Adrenal gland (tissue), 12 donors: ENCODE measurements around the gene TMEM231. TPM values are rescaled to one million over a fixed set of nuclear protein-coding genes. Genes with fewer than 3 reads are reported as not detected.
A peak's percentile ranks its signal among the peaks of the same experiment; 100 is the strongest.

ENCODE experiments used
- DNase-seq, 7 donors: peaks; one replicate each; pipeline ENCODE4 v3.0.0-alpha.2; 2019 to 2020
- H3K27ac ChIP-seq, 5 donors: fragments of 200-600 bp; sonication (generic) in 4 of 5; 1 replicate in 3 of 5; 2 replicates in 2 of 5; pipeline versions ENCODE4 v1.5.1 to v1.8.0; 2016 to 2020; ENCODE audit warnings: mild to moderate bottlenecking in 1 of 5
- H3K27me3 ChIP-seq: fragments of 200-600 bp; 2 replicates; pipeline ENCODE4 v1.8.0; 2021
- H3K36me3 ChIP-seq, 2 donors: fragments of 200-600 bp; replicated peaks in 1 of 2; 1 replicate in 1 of 2; 2 replicates in 1 of 2; pipeline versions ENCODE4 v1.5.1 to v1.8.0; 2018 to 2022
- H3K4me1 ChIP-seq, 2 donors: fragments of 200-600 bp; replicated peaks in 1 of 2; 1 replicate in 1 of 2; 2 replicates in 1 of 2; pipeline versions ENCODE4 v1.5.1 to v1.8.0; 2018 to 2021
- H3K4me3 ChIP-seq, 4 donors: fragments of 200-600 bp; sonication (generic) in 3 of 4; one replicate each; pipeline ENCODE4 v1.5.1; 2016 to 2018
- H3K9me3 ChIP-seq, 3 donors: fragments of 200-600 bp; sonication (generic) in 1 of 3; replicated peaks in 1 of 3; 1 replicate in 2 of 3; 2 replicates in 1 of 3; pipeline versions ENCODE4 v1.5.1 to v1.8.0; 2016 to 2021
- POLR2A ChIP-seq, 2 donors: fragments of 450-650 bp; IDR thresholded peaks; one replicate each; pipeline ENCODE4 v1.6.1; 2017; ENCODE audit warnings: antibody characterized with exemption in 2 of 2, mild to moderate bottlenecking in 2 of 2, moderate library complexity in 1 of 2
- WGBS, 4 donors: extraction: QIAGEN DNeasy Blood & Tissue Kit in 2 of 4; methylation state at CpG; one replicate each; pipeline versions ENCODE4 v1.1.5 to v1.1.7; 2013 to 2017; 5-methylcytosine and 5-hydroxymethylcytosine counted together
- intact Hi-C, 2 donors: fragments of 100-400 bp; cut with DNase I; formaldehyde crosslinking; loops; one replicate each; pipeline versions ENCODE4 v1.14.1 to v1.15.0; 2022 to 2023
- polyA plus RNA-seq, 3 donors: library from polyadenylated mRNA; stranded (reverse); fragments of 200-250 nt in 2 of 3; fragments of 350-450 nt in 1 of 3; fragmentation: Illumina TruSeq in 1 of 3; extraction: RNeasy Lipid Tissue Mini Kit (QIAGEN cat#74804) in 1 of 3; gene quantifications; one replicate each; pipeline ENCODE4 v1.2.3, GENCODE V29; 2013 to 2014
- total RNA-seq, 9 donors: library from RNA; depleted of rRNA in 4 of 9; stranded (reverse); fragments of >200 nt in 4 of 9; fragments of 120-200 nt in 1 of 9; fragmentation: NEBNext Ultra II Directional in 1 of 9; extraction: Animal tissue kit (Norgen Biotek cat#: 25700) in 1 of 9; gene quantifications; one replicate each; pipeline versions ENCODE4 v1.1.0 to v1.2.4, GENCODE V29; 2013 to 2023
- TF ChIP-seq, protein P1 (sequence below), 6 experiments: fragments of 450-650 bp in 4 of 6; fragments of 200-600 bp in 2 of 6; sonication (generic) in 1 of 6; IDR thresholded peaks; 1 replicate in 5 of 6; 2 replicates in 1 of 6; pipeline versions ENCODE4 v1.5.1 to v1.8.0; 2016 to 2021; ENCODE audit warnings: antibody characterized with exemption in 6 of 6, mild to moderate bottlenecking in 2 of 6, moderate library complexity in 1 of 6
- donor health status: healthy with polysubstance abuse.
- donor health status: Bipolar disorder and iron deficiency.
- donor health status: DM: yes; HTN: yes; CAD: no.
- donor health status: DM: no; HTN: no; CAD: no.
- donor health status: DM: no; HTN: no; CAD: no.
- donor health status: DM: yes; HTN: yes; CAD: no.

Gene TMEM231
- total and polyA plus RNA-seq, 12 donors = 2.8 to 13.4 (median 7.9) TPM

DNA sequence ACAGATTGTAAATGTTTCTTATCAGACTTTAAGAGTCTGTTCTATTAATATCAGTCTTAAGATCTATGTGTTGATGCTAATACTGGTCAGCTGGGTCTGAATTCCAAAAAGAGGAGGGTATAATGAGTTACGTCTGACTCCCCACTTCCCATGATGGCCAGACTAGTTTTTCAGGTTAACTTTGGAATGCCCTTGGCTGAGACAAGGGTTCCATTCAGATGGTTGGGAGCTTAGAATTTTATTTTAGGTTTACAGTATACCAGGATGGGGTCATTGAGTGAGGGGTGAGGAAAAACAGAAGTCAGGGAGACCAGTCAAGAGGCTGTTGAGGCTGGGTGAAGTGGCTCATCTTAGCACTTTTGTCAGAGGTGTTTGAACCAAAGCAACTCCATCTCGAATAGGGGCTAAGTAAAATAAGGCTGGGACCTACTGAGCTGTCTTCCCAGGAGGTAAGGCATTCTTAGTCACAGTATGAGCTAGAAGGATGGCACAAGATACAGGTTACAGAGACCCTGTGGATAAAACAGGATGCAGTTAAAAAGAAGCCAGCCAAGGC, 2.9 kb upstream of the TMEM231 start:
- intact Hi-C loops = no loop called here
- H3K27me3 ChIP-seq = no peaks in the 10 kb centered on the region

DNA sequence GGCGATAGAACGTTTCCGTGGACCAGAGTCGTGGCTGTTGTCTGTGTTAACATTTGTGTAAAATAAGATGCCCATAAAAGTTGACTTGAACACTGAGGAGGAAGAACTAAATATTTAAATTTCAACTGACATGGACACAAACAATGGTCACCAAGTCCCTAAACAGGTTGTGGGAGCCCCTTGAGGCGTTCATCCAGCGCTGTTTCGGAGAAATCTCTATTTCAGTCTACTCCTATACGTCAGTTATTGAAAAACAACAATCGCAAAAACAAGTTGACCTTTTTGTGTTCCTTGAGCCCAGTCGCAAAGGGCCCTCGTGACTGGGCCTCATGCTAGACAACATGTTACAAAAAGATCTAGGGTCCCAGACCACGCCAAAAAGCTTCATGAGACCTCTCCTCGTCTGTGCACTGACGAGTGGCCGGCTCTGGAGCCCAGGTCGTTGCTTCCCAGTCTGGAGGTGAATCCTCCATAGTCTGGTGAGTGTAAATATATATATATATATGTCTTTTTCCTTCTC, 439 bp upstream of the TMEM231 start:
- WGBS, 4 donors = 37 to 52% (median 40%) methylated on average over 13 to 16 of the region's 16 CpGs
- peak overlapping the region; percentile 25 to 76 (median 61) for H3K27ac ChIP-seq
- no peaks in the 10 kb centered on the region for H3K9me3 ChIP-seq
- no peaks in the 10 kb centered on the region for H3K27me3 ChIP-seq
- TF ChIP-seq POLR2A (IDR thresholded peaks at IDR 0.05) = no peak
- TF ChIP-seq, protein P1, sequence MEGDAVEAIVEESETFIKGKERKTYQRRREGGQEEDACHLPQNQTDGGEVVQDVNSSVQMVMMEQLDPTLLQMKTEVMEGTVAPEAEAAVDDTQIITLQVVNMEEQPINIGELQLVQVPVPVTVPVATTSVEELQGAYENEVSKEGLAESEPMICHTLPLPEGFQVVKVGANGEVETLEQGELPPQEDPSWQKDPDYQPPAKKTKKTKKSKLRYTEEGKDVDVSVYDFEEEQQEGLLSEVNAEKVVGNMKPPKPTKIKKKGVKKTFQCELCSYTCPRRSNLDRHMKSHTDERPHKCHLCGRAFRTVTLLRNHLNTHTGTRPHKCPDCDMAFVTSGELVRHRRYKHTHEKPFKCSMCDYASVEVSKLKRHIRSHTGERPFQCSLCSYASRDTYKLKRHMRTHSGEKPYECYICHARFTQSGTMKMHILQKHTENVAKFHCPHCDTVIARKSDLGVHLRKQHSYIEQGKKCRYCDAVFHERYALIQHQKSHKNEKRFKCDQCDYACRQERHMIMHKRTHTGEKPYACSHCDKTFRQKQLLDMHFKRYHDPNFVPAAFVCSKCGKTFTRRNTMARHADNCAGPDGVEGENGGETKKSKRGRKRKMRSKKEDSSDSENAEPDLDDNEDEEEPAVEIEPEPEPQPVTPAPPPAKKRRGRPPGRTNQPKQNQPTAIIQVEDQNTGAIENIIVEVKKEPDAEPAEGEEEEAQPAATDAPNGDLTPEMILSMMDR (IDR thresholded peaks at IDR 0.05) = no peak
- H3K4me3 ChIP-seq = peak overlapping the region in 2 of 4 donors; percentile 61 to 69
- no peak for DNase-seq
- H3K4me1 ChIP-seq = peaks cover 4 to 14% of the 10 kb centered on the region in 2 donors
- intact Hi-C loops = no loop called here
- no peaks in the 10 kb centered on the region for H3K36me3 ChIP-seq

More for the DNA sequence above, 2.9 kb upstream of the TMEM231 start:
- Histone ChIP-seq H3K4me1 (peaks cover 4 to 14% of the 10 kb centered on the region in 2 donors), H3K27ac (no peak overlapping the region), H3K9me3 (no peaks in the 10 kb centered on the region), H3K36me3 (no peaks in the 10 kb centered on the region), H3K4me3 (no peak overlapping the region)
- no peak for DNase-seq
- TF ChIP-seq, protein P1 (IDR thresholded peaks at IDR 0.05) = no peak
- no peak for TF ChIP-seq POLR2A (IDR thresholded peaks at IDR 0.05)
- WGBS, 4 donors = 67 to 83% (median 75%) methylated on average over 2 of the region's 2 CpGs

DNA sequence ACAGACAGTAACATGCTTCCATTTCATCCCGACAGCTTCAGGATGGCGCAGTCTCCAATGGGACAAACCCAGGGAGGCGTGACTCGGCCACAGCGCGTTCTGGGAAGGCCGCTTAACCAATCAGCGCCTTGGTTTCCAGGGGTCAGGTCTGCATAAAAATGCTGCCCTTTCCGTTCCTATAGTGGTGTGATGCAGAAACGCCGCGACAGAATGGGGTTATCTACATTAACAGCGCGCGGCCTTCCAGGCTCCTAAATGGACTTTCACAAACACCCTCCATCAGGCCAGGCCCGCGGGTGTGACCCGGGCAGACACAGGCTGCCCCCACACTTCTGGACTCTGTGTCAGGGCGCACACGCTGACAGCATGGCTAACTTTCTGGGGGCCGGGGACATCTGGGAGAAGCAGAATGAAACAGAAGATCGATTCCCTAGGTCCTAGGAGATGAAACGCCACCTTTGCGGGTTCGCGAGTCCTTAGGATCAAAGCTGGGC, 792 bp downstream of the TMEM231 start:
- Histone ChIP-seq H3K27ac (peak overlapping the region; percentile 24 to 76 (median 64)), H3K36me3 (no peaks in the 10 kb centered on the region), H3K4me1 (peaks cover 4 to 14% of the 10 kb centered on the region in 2 donors), H3K4me3 (peak overlapping the region; percentile 8 to 69 (median 46)), H3K9me3 (no peaks in the 10 kb centered on the region), H3K27me3 (no peaks in the 10 kb centered on the region)
- intact Hi-C loops = no loop called here
- 0 to 2% (median 1%) methylated on average over 12 to 26 of the region's 26 CpGs for WGBS, 4 donors
- TF ChIP-seq, protein P1 (IDR thresholded peaks at IDR 0.05) = no peak
- TF ChIP-seq POLR2A (IDR thresholded peaks at IDR 0.05) = peak in 1 of 2 donors; percentile 29
- DNase-seq = peak; percentile 85 to 94 (median 92)

DNA sequence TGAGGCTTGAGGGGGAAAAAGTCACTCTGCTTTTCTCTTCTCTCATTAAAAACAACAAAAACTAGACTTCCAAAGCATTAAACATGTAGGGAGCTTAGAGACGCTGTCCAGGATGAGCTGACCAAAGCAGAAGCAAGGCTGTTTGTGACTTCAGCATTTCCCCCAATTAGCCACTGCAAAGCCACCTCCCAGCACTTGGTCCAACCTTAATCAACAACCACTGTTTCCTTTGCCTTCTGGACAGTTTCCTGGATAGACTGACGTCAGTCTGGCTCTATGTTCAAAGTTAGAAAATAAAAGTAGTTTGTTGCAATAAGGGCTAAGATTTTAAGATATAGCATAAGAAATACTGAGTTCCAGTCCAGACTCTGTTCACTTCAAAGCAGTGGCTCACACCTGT, 3.1 kb downstream of the TMEM231 start:
- intact Hi-C loops = no loop called here
- 58 to 89% (median 69%) methylated on average over 2 of the region's 2 CpGs for WGBS, 4 donors
- H3K27ac ChIP-seq = no peak overlapping the region
- no peak overlapping the region for H3K4me3 ChIP-seq
- H3K27me3 ChIP-seq = no peaks in the 10 kb centered on the region
- DNase-seq = no peak
- no peaks in the 10 kb centered on the region for H3K9me3 ChIP-seq
- H3K4me1 ChIP-seq = peaks cover 4 to 14% of the 10 kb centered on the region in 2 donors
- H3K36me3 ChIP-seq = no peaks in the 10 kb centered on the region
- TF ChIP-seq, protein P1 (IDR thresholded peaks at IDR 0.05) = no peak
- TF ChIP-seq POLR2A (IDR thresholded peaks at IDR 0.05) = no peak
